Keratinocyte (primary cell): ENCODE measurements around the gene ATXN8OS. TPM values are rescaled to one million over a fixed set of nuclear protein-coding genes. Genes with fewer than 3 reads are reported as not detected.

ENCODE experiments used
- DNase-seq: peaks from one replicate; pipeline ENCODE4 v3.0.0-alpha.2; 2011; ENCODE audit warnings: low read depth, missing footprints, low spot score
- FAIRE-seq: peaks from 2 replicates; lab custom pipeline; 2011; peaks lifted over from hg19 to GRCh38; lab: Jason Lieb, UNC
- H2AFZ ChIP-seq: 2 replicates; pipeline ENCODE4 v1.6.0; 2012; ENCODE audit warnings: low read length, control low read depth, inconsistent platforms; ENCODE audit not compliant: control insufficient read depth
- H3K27ac ChIP-seq: 2 replicates; pipeline ENCODE4 v1.5.1; 2011; ENCODE audit warnings: low read length; ENCODE audit not compliant: control insufficient read depth, insufficient read depth
- H3K27me3 ChIP-seq: 3 replicates; pipeline ENCODE4 v1.6.0; 2011; ENCODE audit warnings: low read length; ENCODE audit not compliant: control insufficient read depth, insufficient read depth; ENCODE audit errors: extremely low read depth
- H3K36me3 ChIP-seq, 2 experiments: 2 replicates in 1 of 2; 3 replicates in 1 of 2; pipeline ENCODE4 v1.5.1; 2011; ENCODE audit warnings: low read length in 2 of 2, mild to moderate bottlenecking in 1 of 2; ENCODE audit not compliant: control insufficient read depth in 2 of 2, insufficient read depth in 2 of 2; ENCODE audit errors: extremely low read depth in 1 of 2
- H3K4me1 ChIP-seq: 3 replicates; pipeline ENCODE4 v1.5.1; 2011; ENCODE audit warnings: low read length; ENCODE audit not compliant: control insufficient read depth, insufficient read depth; ENCODE audit errors: extremely low read depth
- H3K4me2 ChIP-seq: 3 replicates; pipeline ENCODE4 v1.6.0; 2011; ENCODE audit warnings: low read depth, low read length; ENCODE audit not compliant: control insufficient read depth, insufficient read depth; ENCODE audit errors: extremely low read depth
- H3K4me3 ChIP-seq, 3 experiments: fragments of 200-600 bp in 1 of 3; sonication (generic) in 1 of 3; 2 replicates in 2 of 3; 3 replicates in 1 of 3; pipeline ENCODE4 v1.5.1; 2011 to 2016; ENCODE audit warnings: low read length in 3 of 3, mild to moderate bottlenecking in 3 of 3, control low read depth in 2 of 3, inconsistent platforms in 1 of 3, low read depth in 1 of 3, mixed read lengths in 1 of 3, mixed run types in 1 of 3, moderate library complexity in 1 of 3; ENCODE audit not compliant: control insufficient read depth in 2 of 3, insufficient read depth in 2 of 3; ENCODE audit errors: extremely low read depth in 1 of 3
- H3K79me2 ChIP-seq: 2 replicates; pipeline ENCODE4 v1.6.0; 2012; ENCODE audit warnings: low read length; ENCODE audit not compliant: control insufficient read depth, insufficient read depth
- H3K9ac ChIP-seq: 3 replicates; pipeline ENCODE4 v1.6.0; 2011; ENCODE audit warnings: low read length; ENCODE audit not compliant: control insufficient read depth, insufficient read depth; ENCODE audit errors: extremely low read depth
- H3K9me1 ChIP-seq: 3 replicates; pipeline ENCODE4 v1.6.0; 2011; ENCODE audit warnings: low read length; ENCODE audit not compliant: control insufficient read depth, insufficient read depth; ENCODE audit errors: extremely low read depth
- H3K9me3 ChIP-seq: 2 replicates; pipeline ENCODE4 v1.5.1; 2012; ENCODE audit warnings: low read depth, low read length; ENCODE audit not compliant: control insufficient read depth
- H4K20me1 ChIP-seq: 3 replicates; pipeline ENCODE4 v1.6.0; 2011; ENCODE audit warnings: low read length; ENCODE audit not compliant: control insufficient read depth, insufficient read depth; ENCODE audit errors: extremely low read depth
- CTCF ChIP-seq, 3 experiments: IDR thresholded peaks in 1 of 3; conservative IDR thresholded peaks in 1 of 3; optimal IDR thresholded peaks in 1 of 3; 2 replicates in 2 of 3; 3 replicates in 1 of 3; pipeline versions ENCODE3 to v1.5.1; 2011; ENCODE audit warnings: low read length in 3 of 3, mild to moderate bottlenecking in 3 of 3, moderate library complexity in 2 of 3, control low read depth in 1 of 3, inconsistent platforms in 1 of 3; ENCODE audit not compliant: insufficient read depth in 2 of 3; ENCODE audit errors: extremely low read depth in 1 of 3
- EZH2 ChIP-seq: IDR thresholded peaks from one replicate; pipeline ENCODE4 v1.6.1; 2012; ENCODE audit warnings: inconsistent platforms, mild to moderate bottlenecking, low read length, moderate library complexity
- dilution Hi-C: fragments of 300-500 bp; cut with MboI; formaldehyde crosslinking; loops from one replicate; pipeline ENCODE4 v1.7.0; 2020; ENCODE audit warnings: low sequenced_read_pairs; ENCODE audit not compliant: extremely low pct_ligation_motif_present
- polyA plus RNA-seq, 5 experiments: library from polyadenylated mRNA; depleted of rRNA in 3 of 5; stranded (reverse) in 3 of 5; stranded (forward) in 1 of 5; unstranded in 1 of 5; fragments of >200 nt; gene quantifications; 1 replicate in 1 of 5; 2 replicates in 3 of 5; 3 replicates in 1 of 5; pipeline versions ENCODE4 v1.2.1 to v1.2.3, GENCODE V29; 2011 to 2012; ENCODE audit warnings: missing spikeins in 2 of 5, low read depth in 1 of 5, low replicate concordance in 1 of 5

ATXN8OS gene
- polyA plus RNA-seq, 1 donor (not counting 4 experiments of a cell fraction or from before 2014, with no cell fraction given): not detected

DNA sequence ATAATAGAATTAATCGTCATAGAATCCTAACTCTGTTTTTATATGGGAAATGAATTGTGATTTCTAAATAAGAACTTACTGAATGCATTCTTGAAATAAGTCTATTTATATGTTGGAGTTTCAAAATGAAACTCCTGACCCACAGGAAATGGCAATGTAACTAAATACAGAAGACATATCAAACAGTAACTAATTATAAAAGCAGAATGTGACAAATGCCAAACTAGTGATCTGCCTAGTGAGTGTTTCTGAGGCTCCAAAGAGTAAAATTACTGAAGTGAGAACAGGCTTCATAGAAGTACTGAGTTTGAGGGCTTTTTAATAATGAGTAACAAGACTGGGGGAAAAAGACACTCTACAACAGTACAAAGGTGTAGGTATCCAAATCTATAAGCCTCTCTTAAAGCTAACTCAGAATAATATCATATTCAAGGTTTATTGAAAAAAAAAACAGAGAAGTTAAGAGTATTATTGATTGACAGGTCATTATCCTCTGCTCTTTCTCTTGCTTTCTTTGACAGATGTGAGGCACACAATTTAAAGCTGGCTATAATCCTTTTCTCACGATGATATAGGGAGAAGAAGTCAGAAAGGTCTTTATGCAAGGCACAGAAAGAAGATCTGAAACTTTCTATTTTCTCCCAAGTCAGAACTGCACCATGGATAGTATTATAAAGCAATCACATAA, 17.4 kb upstream of the ATXN8OS start:
- Histone ChIP-seq H3K79me2 (no peaks in the 10 kb centered on the region), H3K27me3 (no peaks in the 10 kb centered on the region), H4K20me1 (no peaks in the 10 kb centered on the region), H3K4me3 (no peak overlapping the region), H3K27ac (no peak overlapping the region), H3K4me1 (no peaks in the 10 kb centered on the region), H3K4me2 (no peak overlapping the region), H3K36me3 (no peaks in the 10 kb centered on the region), H3K9me1 (no peaks in the 10 kb centered on the region), H3K9me3 (no peaks in the 10 kb centered on the region), H2AFZ (no peak overlapping the region), H3K9ac (no peak overlapping the region)
- FAIRE-seq: no peak
- TF ChIP-seq CTCF (optimal IDR thresholded peaks at IDR 0.05 in 1 of 3, IDR thresholded peaks at IDR 0.05 in 1 of 3, conservative IDR thresholded peaks at IDR 0.05 in 1 of 3; ENCODE audit: extremely low read depth in 1 of 3, insufficient read depth in 2 of 3, low read length in 3 of 3) (no peak), EZH2 (no peak)
- no peak for DNase-seq
- dilution Hi-C loops: no loop called here

DNA sequence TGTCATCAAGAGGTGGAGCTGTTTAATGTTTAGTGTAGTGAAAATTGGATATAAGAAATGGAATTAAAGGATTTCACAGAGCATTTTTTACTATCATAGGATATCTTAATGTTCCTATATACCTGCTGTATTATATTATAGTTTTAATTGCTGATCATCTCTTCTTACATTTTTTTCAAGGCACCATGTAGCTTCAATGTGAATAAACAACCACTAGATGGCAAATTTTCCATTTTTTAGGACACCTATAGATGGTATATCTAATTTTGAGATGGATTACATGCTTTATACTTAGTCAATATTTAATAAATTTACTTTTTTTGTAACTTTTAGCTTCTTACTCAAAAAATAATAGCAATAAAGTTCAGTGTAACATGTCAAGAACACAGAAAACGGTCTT, 9.0 kb upstream of the ATXN8OS start:
- Histone ChIP-seq H2AFZ (no peak overlapping the region), H3K27ac (no peak overlapping the region), H3K4me2 (no peak overlapping the region), H3K9me3 (no peaks in the 10 kb centered on the region), H3K9ac (no peak overlapping the region), H3K27me3 (no peaks in the 10 kb centered on the region), H3K9me1 (no peaks in the 10 kb centered on the region), H3K4me1 (no peaks in the 10 kb centered on the region), H3K36me3 (no peaks in the 10 kb centered on the region), H3K79me2 (no peaks in the 10 kb centered on the region), H4K20me1 (no peaks in the 10 kb centered on the region), H3K4me3 (no peak overlapping the region)
- TF ChIP-seq CTCF (optimal IDR thresholded peaks at IDR 0.05 in 1 of 3, IDR thresholded peaks at IDR 0.05 in 1 of 3, conservative IDR thresholded peaks at IDR 0.05 in 1 of 3; ENCODE audit: extremely low read depth in 1 of 3, insufficient read depth in 2 of 3, low read length in 3 of 3) (peak in 1 of 3 experiments; percentile 17), EZH2 (no peak)
- FAIRE-seq (no peak), DNase-seq (no peak)
- dilution Hi-C loops: no loop called here
